ENCODE results near the gene RALGAPA1.

- TF ChIP-seq YY1 (IDR thresholded peaks at IDR 0.05; ENCODE audit: insufficient read depth, insufficient read length): no peak
- TF ChIP-seq ZNF274 (IDR thresholded peaks at IDR 0.05; ENCODE audit: low read depth, low read length): no peak
Measured at GRCh38 chr14:35519986-35520385, 289.1 kb downstream of the RALGAPA1 start.
